WTC11 (cell line): ENCODE results near the gene HDAC10. TPM values are rescaled to one million over a fixed set of nuclear protein-coding genes. Genes with fewer than 3 reads are reported as not detected.

Experiments used
- ATAC-seq: fragments of 200-7000 bp; cut with Tn5 transposase; 2 replicates; pipeline ENCODE4 v1.10.0; 2021; ENCODE audit warnings: mild to moderate bottlenecking, moderate library complexity
- CTCF ChIA-PET: fragments of 300-600 bp; sonication (Branson Sonifier 250); formaldehyde crosslinking; loops from one replicate; lab custom pipeline; 2021; ENCODE audit warnings: antibody characterized with exemption; lab: Charles Lee
- POLR2A ChIA-PET: fragments of 350-600 bp; sonication (Branson Sonifier 250); formaldehyde crosslinking; loops from one replicate; lab custom pipeline; 2021; ENCODE audit warnings: antibody characterized with exemption; lab: Charles Lee
- DNase-seq: peaks from one replicate; pipeline ENCODE4 v3.0.0; 2021; ENCODE audit warnings: low spot score
- H3K27ac Mint-ChIP-seq: 2 replicates; pipeline ENCODE4 v1.8.0; 2021; ENCODE audit warnings: mixed read lengths
- H3K27me3 Mint-ChIP-seq: 2 replicates; pipeline ENCODE4 v1.8.0; 2021; ENCODE audit warnings: low read depth, mild to moderate bottlenecking, moderate library complexity, mixed read lengths
- H3K36me3 Mint-ChIP-seq: 2 replicates; pipeline ENCODE4 v1.8.0; 2021; ENCODE audit warnings: mixed read lengths
- H3K4me1 Mint-ChIP-seq: 2 replicates; pipeline ENCODE4 v1.8.0; 2022; ENCODE audit warnings: mixed read lengths
- H3K4me3 Mint-ChIP-seq: 2 replicates; pipeline ENCODE4 v1.8.0; 2021; ENCODE audit warnings: mild to moderate bottlenecking, moderate library complexity, mixed read lengths
- H3K9me3 Mint-ChIP-seq: 2 replicates; pipeline ENCODE4 v1.8.0; 2021; ENCODE audit warnings: mixed read lengths
- ATF1 ChIP-seq: sonication (generic); formaldehyde crosslinking; IDR thresholded peaks from 2 replicates; pipeline ENCODE4 v1.8.1; 2023; ENCODE audit warnings: mild to moderate bottlenecking, moderate library complexity, missing genetic modification reagents
- CBFB ChIP-seq: sonication (generic); formaldehyde crosslinking; IDR thresholded peaks from 2 replicates; pipeline ENCODE4 v1.8.1; 2022; ENCODE audit warnings: mild to moderate bottlenecking, low read depth, missing genetic modification reagents
- CREM ChIP-seq: sonication (generic); formaldehyde crosslinking; IDR thresholded peaks from 2 replicates; pipeline ENCODE4 v1.8.1; 2022; ENCODE audit warnings: mild to moderate bottlenecking, missing genetic modification reagents, moderate library complexity
- ESRRA ChIP-seq: sonication (generic); formaldehyde crosslinking; IDR thresholded peaks from 2 replicates; pipeline ENCODE4 v1.8.1; 2022; ENCODE audit warnings: mild to moderate bottlenecking, missing genetic modification reagents, borderline replicate concordance
- ETV6 ChIP-seq: sonication (generic); formaldehyde crosslinking; IDR thresholded peaks from 2 replicates; pipeline ENCODE4 v1.8.1; 2022; ENCODE audit warnings: mild to moderate bottlenecking, missing genetic modification reagents
- GABPB1 ChIP-seq: sonication (generic); formaldehyde crosslinking; IDR thresholded peaks from 2 replicates; pipeline ENCODE4 v1.8.1; 2023; ENCODE audit warnings: mild to moderate bottlenecking, missing genetic modification reagents
- HMGA2 ChIP-seq: fragments of 250-450 bp; sonication (Bioruptor Pico); IDR thresholded peaks from 2 replicates; pipeline ENCODE4 v1.4.0; 2021; ENCODE audit warnings: mild to moderate bottlenecking, moderate library complexity
- IRF2 ChIP-seq: sonication (generic); formaldehyde crosslinking; IDR thresholded peaks from 2 replicates; pipeline ENCODE4 v1.8.0; 2022; ENCODE audit warnings: low read depth, missing genetic modification reagents, borderline replicate concordance
- NFATC4 ChIP-seq: fragments of 250-450 bp; sonication (Bioruptor Pico); IDR thresholded peaks from 2 replicates; pipeline ENCODE4 v1.9.0; 2021; ENCODE audit warnings: mild to moderate bottlenecking
- NFE2L1 ChIP-seq: sonication (generic); formaldehyde crosslinking; IDR thresholded peaks from 2 replicates; pipeline ENCODE4 v1.8.1; 2023; ENCODE audit warnings: missing genetic modification reagents
- NR3C1 ChIP-seq: sonication (generic); formaldehyde crosslinking; conservative IDR thresholded peaks from 2 replicates; pipeline ENCODE4 v1.8.1; 2023; ENCODE audit warnings: low read depth, mild to moderate bottlenecking, missing genetic modification reagents
- RELA ChIP-seq: sonication (generic); formaldehyde crosslinking; IDR thresholded peaks from 2 replicates; pipeline ENCODE4 v1.8.1; 2022; ENCODE audit warnings: missing genetic modification reagents, mild to moderate bottlenecking, borderline replicate concordance
- RORB ChIP-seq: fragments of 250-450 bp; sonication (Bioruptor Pico); IDR thresholded peaks from 2 replicates; pipeline ENCODE4 v1.9.0; 2021; ENCODE audit warnings: mild to moderate bottlenecking
- SMAD3 ChIP-seq: sonication (generic); formaldehyde crosslinking; IDR thresholded peaks from 2 replicates; pipeline ENCODE4 v1.8.0; 2022; ENCODE audit warnings: missing genetic modification reagents, mild to moderate bottlenecking, borderline replicate concordance
- SP1 ChIP-seq: sonication (generic); formaldehyde crosslinking; conservative IDR thresholded peaks from 2 replicates; pipeline ENCODE4 v1.8.1; 2022; ENCODE audit warnings: missing genetic modification reagents
- TCF7 ChIP-seq: sonication (generic); formaldehyde crosslinking; IDR thresholded peaks from 2 replicates; pipeline ENCODE4 v1.8.0; 2022; ENCODE audit warnings: mild to moderate bottlenecking, low read depth, missing genetic modification reagents, moderate library complexity
- ZNF138 ChIP-seq: sonication (generic); formaldehyde crosslinking; conservative IDR thresholded peaks from 2 replicates; pipeline ENCODE4 v1.8.1; 2022; ENCODE audit warnings: mild to moderate bottlenecking, moderate library complexity, missing genetic modification reagents
- ZNF396 ChIP-seq: fragments of 250-450 bp; sonication (Bioruptor Pico); IDR thresholded peaks from 2 replicates; pipeline ENCODE4 v1.8.0; 2021; ENCODE audit warnings: mild to moderate bottlenecking, moderate library complexity, borderline replicate concordance
- total RNA-seq: library from RNA; stranded (reverse); gene quantifications from 3 replicates; pipeline ENCODE4 v1.2.3, GENCODE V29; 2021
- TF ChIP-seq, protein P1 (sequence below): sonication (generic); formaldehyde crosslinking; IDR thresholded peaks from 2 replicates; pipeline ENCODE4 v1.8.1; 2023; ENCODE audit warnings: mild to moderate bottlenecking, missing genetic modification reagents, borderline replicate concordance
- TF ChIP-seq, protein P2 (sequence below): fragments of 250-450 bp; sonication (Bioruptor Pico); conservative IDR thresholded peaks from 2 replicates; pipeline ENCODE4 v1.9.0; 2021; ENCODE audit warnings: mild to moderate bottlenecking
- TF ChIP-seq, protein P3 (sequence below): sonication (generic); formaldehyde crosslinking; IDR thresholded peaks from 2 replicates; pipeline ENCODE4 v1.8.0; 2022; ENCODE audit warnings: mild to moderate bottlenecking, missing genetic modification reagents
- TF ChIP-seq, protein P4 (sequence below): sonication (generic); formaldehyde crosslinking; IDR thresholded peaks from 2 replicates; pipeline ENCODE4 v1.8.0; 2022; ENCODE audit warnings: mild to moderate bottlenecking, missing genetic modification reagents
- TF ChIP-seq, protein P5 (sequence below): sonication (generic); formaldehyde crosslinking; IDR thresholded peaks from 2 replicates; pipeline ENCODE4 v1.8.1; 2023; ENCODE audit warnings: mild to moderate bottlenecking, missing genetic modification reagents, moderate library complexity
- TF ChIP-seq, protein P6 (sequence below): fragments of 250-450 bp; sonication (Bioruptor Pico); IDR thresholded peaks from 2 replicates; pipeline ENCODE4 v1.9.0; 2021; ENCODE audit warnings: mild to moderate bottlenecking
- TF ChIP-seq, protein P7 (sequence below): sonication (generic); formaldehyde crosslinking; IDR thresholded peaks from 2 replicates; pipeline ENCODE4 v1.8.1; 2023; ENCODE audit warnings: mild to moderate bottlenecking, missing genetic modification reagents, moderate library complexity

The HDAC10 gene
- total RNA-seq, 1 experiment from 2014 or later, result 40.9 TPM

DNA sequence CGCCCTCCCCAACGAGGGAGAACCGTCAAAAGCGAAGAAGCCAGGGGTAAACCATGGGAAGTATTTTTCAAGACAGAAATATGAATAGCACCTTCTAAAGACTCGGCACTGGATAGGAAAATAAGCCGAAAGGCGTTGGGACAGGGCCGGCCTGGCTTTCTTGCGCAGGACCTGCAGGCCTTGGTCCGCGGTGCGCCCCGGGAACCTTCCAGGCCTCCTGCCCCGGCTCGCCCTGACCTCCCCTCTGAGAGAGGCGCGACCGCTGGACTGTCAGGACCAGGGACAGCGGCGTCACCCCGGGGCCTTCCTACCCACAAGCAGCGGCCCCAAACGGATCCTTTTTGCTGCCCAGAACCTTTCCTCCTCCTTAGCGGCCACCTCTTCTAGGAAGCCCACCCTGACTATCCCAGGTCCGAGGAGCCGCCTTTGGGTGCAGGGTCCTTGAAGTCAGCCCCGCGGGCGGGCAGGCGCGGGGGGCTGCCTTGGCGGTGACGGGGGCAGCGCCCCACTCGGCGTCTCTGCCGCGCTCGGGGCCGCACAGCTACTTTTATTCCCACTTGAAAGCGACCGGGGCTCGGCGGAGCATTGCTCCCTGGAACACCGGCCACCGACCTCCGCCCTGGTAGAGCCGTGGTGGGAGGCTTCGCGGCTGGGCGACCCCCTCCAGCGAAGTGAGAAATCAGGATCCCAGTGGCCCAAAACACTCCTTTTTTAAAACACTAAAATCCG, 19.8 kb upstream of the HDAC10 start:
- ChIA-PET CTCF (interaction anchor here (0.5 to 3.4 kb wide), 12 partner anchors 8 to 255 kb away, joined by 3 to 21 read pairs (median 4); partner anchors contain the start of genes MAPK12 and SCO2), POLR2A (interaction anchor here (1.5 to 1.9 kb wide), 2 partner anchors 20 to 23 kb away, joined by 3 to 7 read pairs; partner anchors contain the start of gene HDAC10)
- Mint-ChIP-seq H3K4me3 (peak overlapping the region; percentile 49), H3K9me3 (no peaks in the 10 kb centered on the region), H3K4me1 (no peaks in the 10 kb centered on the region), H3K27me3 (peaks cover 49% of the 10 kb centered on the region), H3K27ac (no peak overlapping the region), H3K36me3 (peaks cover 9% of the 10 kb centered on the region)
- DNase-seq, result peak; percentile 87
- ATAC-seq, result peak; percentile 57
- TF ChIP-seq CREM (CRISPR knock-in tag) (0 out of 2 replicates have a peak, but pooled peaks have one; percentile 55), IRF2 (CRISPR knock-in tag) (no peak), HMGA2 (CRISPR knock-in tag) (no peak), NFE2L1 (CRISPR knock-in tag) (no peak), NR3C1 (no peak), CBFB (CRISPR knock-in tag) (no peak), RORB (CRISPR knock-in tag) (no peak), RELA (CRISPR knock-in tag) (peak; percentile 86; the same call in 1 of the 2 replicates), ATF1 (CRISPR knock-in tag) (no peak), TCF7 (peak; percentile 62; the same call in 1 of the 2 replicates), NFATC4 (no peak), GABPB1 (CRISPR knock-in tag) (peak; percentile 39; the same call in 1 of the 2 replicates), SMAD3 (CRISPR knock-in tag) (0 out of 2 replicates have a peak, but pooled peaks have one; percentile 61), ZNF138 (CRISPR knock-in tag) (0 out of 2 replicates have a peak, but pooled peaks have one; percentile 32), ETV6 (CRISPR knock-in tag) (peak; percentile 59; the same call in 1 of the 2 replicates), SP1 (CRISPR knock-in tag) (no peak), ESRRA (CRISPR knock-in tag) (no peak), ZNF396 (CRISPR knock-in tag) (no peak)
- TF ChIP-seq, protein P1, sequence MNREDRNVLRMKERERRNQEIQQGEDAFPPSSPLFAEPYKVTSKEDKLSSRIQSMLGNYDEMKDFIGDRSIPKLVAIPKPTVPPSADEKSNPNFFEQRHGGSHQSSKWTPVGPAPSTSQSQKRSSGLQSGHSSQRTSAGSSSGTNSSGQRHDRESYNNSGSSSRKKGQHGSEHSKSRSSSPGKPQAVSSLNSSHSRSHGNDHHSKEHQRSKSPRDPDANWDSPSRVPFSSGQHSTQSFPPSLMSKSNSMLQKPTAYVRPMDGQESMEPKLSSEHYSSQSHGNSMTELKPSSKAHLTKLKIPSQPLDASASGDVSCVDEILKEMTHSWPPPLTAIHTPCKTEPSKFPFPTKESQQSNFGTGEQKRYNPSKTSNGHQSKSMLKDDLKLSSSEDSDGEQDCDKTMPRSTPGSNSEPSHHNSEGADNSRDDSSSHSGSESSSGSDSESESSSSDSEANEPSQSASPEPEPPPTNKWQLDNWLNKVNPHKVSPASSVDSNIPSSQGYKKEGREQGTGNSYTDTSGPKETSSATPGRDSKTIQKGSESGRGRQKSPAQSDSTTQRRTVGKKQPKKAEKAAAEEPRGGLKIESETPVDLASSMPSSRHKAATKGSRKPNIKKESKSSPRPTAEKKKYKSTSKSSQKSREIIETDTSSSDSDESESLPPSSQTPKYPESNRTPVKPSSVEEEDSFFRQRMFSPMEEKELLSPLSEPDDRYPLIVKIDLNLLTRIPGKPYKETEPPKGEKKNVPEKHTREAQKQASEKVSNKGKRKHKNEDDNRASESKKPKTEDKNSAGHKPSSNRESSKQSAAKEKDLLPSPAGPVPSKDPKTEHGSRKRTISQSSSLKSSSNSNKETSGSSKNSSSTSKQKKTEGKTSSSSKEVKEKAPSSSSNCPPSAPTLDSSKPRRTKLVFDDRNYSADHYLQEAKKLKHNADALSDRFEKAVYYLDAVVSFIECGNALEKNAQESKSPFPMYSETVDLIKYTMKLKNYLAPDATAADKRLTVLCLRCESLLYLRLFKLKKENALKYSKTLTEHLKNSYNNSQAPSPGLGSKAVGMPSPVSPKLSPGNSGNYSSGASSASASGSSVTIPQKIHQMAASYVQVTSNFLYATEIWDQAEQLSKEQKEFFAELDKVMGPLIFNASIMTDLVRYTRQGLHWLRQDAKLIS, result no peak
- TF ChIP-seq, protein P2, sequence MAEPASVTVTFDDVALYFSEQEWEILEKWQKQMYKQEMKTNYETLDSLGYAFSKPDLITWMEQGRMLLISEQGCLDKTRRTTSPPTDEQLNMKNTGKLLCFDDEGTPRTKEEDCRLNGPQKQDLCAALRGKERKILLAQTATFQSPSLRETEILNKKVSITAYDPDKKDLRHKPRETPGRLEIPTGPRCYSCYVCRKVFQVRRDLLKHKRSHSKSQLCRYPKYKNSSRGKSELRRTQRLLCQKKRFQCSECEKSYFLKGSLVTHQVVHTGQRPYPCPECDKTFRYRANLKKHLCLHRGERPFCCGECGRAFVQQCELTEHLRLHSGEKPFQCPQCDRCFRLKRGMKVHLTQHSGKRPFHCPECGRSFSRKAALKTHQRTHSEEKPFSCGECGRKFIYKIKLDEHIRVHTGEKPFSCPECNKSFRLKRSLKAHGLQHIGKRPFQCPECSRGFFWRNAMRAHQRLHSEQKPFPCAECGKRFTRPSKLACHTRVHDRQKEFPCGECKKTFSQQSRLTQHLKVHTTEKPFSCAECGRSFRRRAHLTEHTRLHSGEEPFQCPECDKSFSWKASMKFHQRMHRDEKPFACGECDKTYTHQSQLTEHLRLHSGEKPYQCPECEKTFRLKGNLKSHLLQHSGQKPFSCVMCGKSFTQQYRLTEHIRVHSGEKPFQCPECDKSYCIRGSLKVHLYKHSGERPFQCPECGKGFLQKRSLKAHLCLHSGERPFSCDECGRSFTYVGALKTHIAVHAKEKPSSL, result no peak
- TF ChIP-seq, protein P3, sequence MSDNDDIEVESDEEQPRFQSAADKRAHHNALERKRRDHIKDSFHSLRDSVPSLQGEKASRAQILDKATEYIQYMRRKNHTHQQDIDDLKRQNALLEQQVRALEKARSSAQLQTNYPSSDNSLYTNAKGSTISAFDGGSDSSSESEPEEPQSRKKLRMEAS, result no peak
- TF ChIP-seq, protein P4, sequence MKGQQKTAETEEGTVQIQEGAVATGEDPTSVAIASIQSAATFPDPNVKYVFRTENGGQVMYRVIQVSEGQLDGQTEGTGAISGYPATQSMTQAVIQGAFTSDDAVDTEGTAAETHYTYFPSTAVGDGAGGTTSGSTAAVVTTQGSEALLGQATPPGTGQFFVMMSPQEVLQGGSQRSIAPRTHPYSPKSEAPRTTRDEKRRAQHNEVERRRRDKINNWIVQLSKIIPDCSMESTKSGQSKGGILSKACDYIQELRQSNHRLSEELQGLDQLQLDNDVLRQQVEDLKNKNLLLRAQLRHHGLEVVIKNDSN, result peak; percentile 46; the same call in 1 of the 2 replicates
- TF ChIP-seq, protein P5, sequence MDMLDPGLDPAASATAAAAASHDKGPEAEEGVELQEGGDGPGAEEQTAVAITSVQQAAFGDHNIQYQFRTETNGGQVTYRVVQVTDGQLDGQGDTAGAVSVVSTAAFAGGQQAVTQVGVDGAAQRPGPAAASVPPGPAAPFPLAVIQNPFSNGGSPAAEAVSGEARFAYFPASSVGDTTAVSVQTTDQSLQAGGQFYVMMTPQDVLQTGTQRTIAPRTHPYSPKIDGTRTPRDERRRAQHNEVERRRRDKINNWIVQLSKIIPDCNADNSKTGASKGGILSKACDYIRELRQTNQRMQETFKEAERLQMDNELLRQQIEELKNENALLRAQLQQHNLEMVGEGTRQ (CRISPR knock-in tag), result no peak; the same call in 1 of the 2 replicates
- TF ChIP-seq, protein P6, sequence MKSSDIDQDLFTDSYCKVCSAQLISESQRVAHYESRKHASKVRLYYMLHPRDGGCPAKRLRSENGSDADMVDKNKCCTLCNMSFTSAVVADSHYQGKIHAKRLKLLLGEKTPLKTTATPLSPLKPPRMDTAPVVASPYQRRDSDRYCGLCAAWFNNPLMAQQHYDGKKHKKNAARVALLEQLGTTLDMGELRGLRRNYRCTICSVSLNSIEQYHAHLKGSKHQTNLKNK (CRISPR knock-in tag), result no peak
- TF ChIP-seq, protein P7, sequence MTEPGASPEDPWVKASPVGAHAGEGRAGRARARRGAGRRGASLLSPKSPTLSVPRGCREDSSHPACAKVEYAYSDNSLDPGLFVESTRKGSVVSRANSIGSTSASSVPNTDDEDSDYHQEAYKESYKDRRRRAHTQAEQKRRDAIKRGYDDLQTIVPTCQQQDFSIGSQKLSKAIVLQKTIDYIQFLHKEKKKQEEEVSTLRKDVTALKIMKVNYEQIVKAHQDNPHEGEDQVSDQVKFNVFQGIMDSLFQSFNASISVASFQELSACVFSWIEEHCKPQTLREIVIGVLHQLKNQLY (CRISPR knock-in tag), result no peak
